Measurements from ENCODE around the gene FAM98C. TPM values are rescaled to one million over a fixed set of nuclear protein-coding genes. Genes with fewer than 3 reads are reported as not detected.

FAM98C gene
- total and polyA plus RNA-seq, 2 donors (not counting 1 experiment from before 2014, with no cell fraction given) = 44.1 to 73.5 TPM

GRCh38 chr19:38445362-38445761, 42.5 kb downstream of the FAM98C start:
- intact Hi-C loops (cut with micrococcal nuclease) = no loop called here

DNA sequence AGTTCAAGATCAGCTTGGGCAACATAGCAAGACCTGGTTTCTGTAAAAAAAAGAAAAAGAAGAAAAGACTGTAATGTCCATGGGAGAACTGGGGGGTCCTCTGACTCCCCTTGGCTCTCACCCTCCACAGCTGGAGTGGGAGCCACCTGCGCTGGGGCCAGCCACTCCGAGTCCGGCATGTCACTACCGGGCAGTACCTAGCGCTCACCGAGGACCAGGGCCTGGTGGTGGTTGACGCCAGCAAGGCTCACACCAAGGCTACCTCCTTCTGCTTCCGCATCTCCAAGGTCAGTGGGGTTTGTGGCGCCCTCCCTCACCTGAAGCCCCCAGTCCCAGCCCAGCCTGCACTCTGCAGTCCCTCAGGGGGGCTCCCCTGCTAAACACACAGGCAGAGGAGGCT, 45.3 kb downstream of the FAM98C start:
- ChIA-PET POLR2A (interaction anchor here (0.5 kb wide), 2 partner anchors 189 to 297 kb away, joined by 5 to 6 read pairs; no protein-coding TSS in a partner anchor), CTCF (no interaction called here)
- ATAC-seq (ENCODE audit: low read depth) (no peak), DNase-seq (no peak)
- H3K27me3 ChIP-seq (replicated peaks in 1 of 4; ENCODE audit: control extremely low read depth in 1 of 4, control insufficient read depth in 3 of 4, insufficient read depth in 4 of 4, low read length in 3 of 4) = no peaks in the 10 kb centered on the region
- Mint-ChIP-seq H3K4me3 (no peak overlapping the region), H3K9me3 (ENCODE audit: insufficient read depth) (no peaks in the 10 kb centered on the region), H3K27me3 (peaks cover 20% of the 10 kb centered on the region), H3K27ac (no peak overlapping the region), H3K4me1 (no peaks in the 10 kb centered on the region)
- no peak overlapping the region for H3K4me3 ChIP-seq (ENCODE audit: control extremely low read depth in 1 of 5, extremely low read depth in 1 of 5, insufficient read depth in 1 of 5, low read depth in 2 of 5, low read length in 4 of 5)
- peaks cover 0 to 9% (median 0%) of the 10 kb centered on the region in 3 donors for H3K9me3 ChIP-seq (ENCODE audit: control extremely low read depth in 1 of 3, control insufficient read depth in 2 of 3, insufficient read depth in 1 of 3, low read length in 2 of 3)
- no peaks in the 10 kb centered on the region for H3K79me2 ChIP-seq (ENCODE audit: control insufficient read depth, insufficient read depth, low read length)
- intact Hi-C loops (cut with micrococcal nuclease) = no loop called here
- no peak overlapping the region for H2AFZ ChIP-seq (ENCODE audit: insufficient read depth, low read depth, low read length, poor library complexity, severe bottlenecking)
- no peak for TF ChIP-seq CTCF (IDR thresholded peaks at IDR 0.05)
- TF ChIP-seq EZH2 (IDR thresholded peaks at IDR 0.05; ENCODE audit: borderline replicate concordance, insufficient read depth, low read depth, low read length, poor library complexity, severe bottlenecking) = no peak
- H3K27ac ChIP-seq (ENCODE audit: low read length in 2 of 2) = no peak overlapping the region
- WGBS (ENCODE audit: insufficient coverage) = 92% methylated on average over 9 of the region's 9 CpGs
- H4K20me1 ChIP-seq (ENCODE audit: control insufficient read depth, insufficient read depth, low read length, poor library complexity, severe bottlenecking) = no peaks in the 10 kb centered on the region
- no peaks in the 10 kb centered on the region for H3K36me3 ChIP-seq (replicated peaks in 1 of 2; ENCODE audit: control extremely low read depth in 1 of 2, control insufficient read depth in 1 of 2, extremely low read depth in 1 of 2, insufficient read depth in 2 of 2, low read length in 1 of 2)
- no peak overlapping the region for H3K9ac ChIP-seq (ENCODE audit: low read length)
- H3K4me2 ChIP-seq (replicated peaks; ENCODE audit: low read depth, low read length, poor library complexity, severe bottlenecking) = no peak overlapping the region
- H3K4me1 ChIP-seq (ENCODE audit: control insufficient read depth in 2 of 2, insufficient read depth in 2 of 2, low read length in 2 of 2) = no peaks in the 10 kb centered on the region

More at GRCh38 chr19:38445362-38445761, 42.5 kb downstream of the FAM98C start:
- peaks cover 27% of the 10 kb centered on the region for H3K27me3 Mint-ChIP-seq
- Histone ChIP-seq H3K4me3 (ENCODE audit: control extremely low read depth in 1 of 5, extremely low read depth in 1 of 5, insufficient read depth in 1 of 5, low read depth in 2 of 5, low read length in 4 of 5) (no peak overlapping the region), H3K27me3 (replicated peaks in 1 of 4; ENCODE audit: control extremely low read depth in 1 of 4, control insufficient read depth in 3 of 4, insufficient read depth in 4 of 4, low read length in 3 of 4) (no peaks in the 10 kb centered on the region), H3K79me2 (ENCODE audit: control insufficient read depth, insufficient read depth, low read length) (no peaks in the 10 kb centered on the region), H3K9ac (ENCODE audit: low read length) (no peak overlapping the region), H3K4me1 (ENCODE audit: control insufficient read depth in 2 of 2, insufficient read depth in 2 of 2, low read length in 2 of 2) (no peaks in the 10 kb centered on the region), H3K36me3 (replicated peaks in 1 of 2; ENCODE audit: control extremely low read depth in 1 of 2, control insufficient read depth in 1 of 2, extremely low read depth in 1 of 2, insufficient read depth in 2 of 2, low read length in 1 of 2) (no peaks in the 10 kb centered on the region), H4K20me1 (ENCODE audit: control insufficient read depth, insufficient read depth, low read length, poor library complexity, severe bottlenecking) (no peaks in the 10 kb centered on the region), H3K9me3 (ENCODE audit: control extremely low read depth in 1 of 3, control insufficient read depth in 2 of 3, insufficient read depth in 1 of 3, low read length in 2 of 3) (no peaks in the 10 kb centered on the region), H3K27ac (ENCODE audit: low read length in 2 of 2) (no peak overlapping the region), H2AFZ (ENCODE audit: insufficient read depth, low read depth, low read length, poor library complexity, severe bottlenecking) (no peak overlapping the region), H3K4me2 (replicated peaks; ENCODE audit: low read depth, low read length, poor library complexity, severe bottlenecking) (no peak overlapping the region)
- TF ChIP-seq CTCF (IDR thresholded peaks at IDR 0.05) (no peak), EZH2 (IDR thresholded peaks at IDR 0.05; ENCODE audit: borderline replicate concordance, insufficient read depth, low read depth, low read length, poor library complexity, severe bottlenecking) (no peak)
- no peaks in the 10 kb centered on the region for H3K9me3 Mint-ChIP-seq (ENCODE audit: insufficient read depth)
- ChIA-PET POLR2A (no interaction called here), CTCF (no interaction called here)
- no peak for ATAC-seq (ENCODE audit: low read depth)
- H3K27ac Mint-ChIP-seq = no peak overlapping the region
- no peak for DNase-seq
- H3K4me1 Mint-ChIP-seq = no peaks in the 10 kb centered on the region
- 96% methylated on average over 7 of the region's 7 CpGs for WGBS (ENCODE audit: insufficient coverage)
- no peak overlapping the region for H3K4me3 Mint-ChIP-seq

All from B cell (primary cell).